ENCODE results near the gene SLC13A3.
A peak's percentile ranks its signal among the peaks of the same experiment; 100 is the strongest.

SLC13A3 gene

DNA sequence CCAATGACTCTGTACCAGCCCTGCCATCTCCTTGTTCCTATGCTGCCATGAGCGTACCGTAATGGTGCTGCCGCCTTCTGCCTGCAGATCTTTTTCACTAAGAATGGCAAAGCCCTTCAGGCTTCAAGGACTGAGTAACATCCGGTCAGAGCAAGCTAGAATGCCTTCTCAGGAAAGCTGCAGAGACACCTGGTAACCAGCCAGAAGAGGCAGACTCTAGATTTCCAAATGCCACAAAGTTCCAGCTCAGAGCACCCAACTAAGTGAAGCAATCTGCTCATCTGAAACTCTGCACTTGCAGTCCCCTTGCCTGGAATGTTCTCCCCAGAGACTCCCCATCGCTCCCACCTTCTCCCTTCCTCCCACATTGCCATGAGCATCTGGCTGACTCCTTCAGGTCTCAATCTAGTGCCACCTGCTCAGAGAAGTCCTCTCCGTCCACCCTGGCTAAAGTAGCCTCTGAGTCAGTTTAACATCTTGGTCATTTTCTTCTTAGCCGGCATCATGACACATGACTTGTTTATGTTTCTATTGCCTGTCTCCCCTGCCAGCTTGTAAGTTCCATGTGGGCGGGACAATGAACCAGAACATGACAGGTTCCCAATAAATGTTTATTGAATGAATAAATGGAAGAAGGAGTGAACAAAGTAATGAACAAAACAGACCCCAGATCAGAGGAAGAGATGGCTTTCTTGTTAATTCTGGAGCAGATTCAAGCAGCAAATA, 93.9 kb downstream of the SLC13A3 start:
- peak; percentile 43 for DNase-seq (ENCODE audit: low spot score)

DNA sequence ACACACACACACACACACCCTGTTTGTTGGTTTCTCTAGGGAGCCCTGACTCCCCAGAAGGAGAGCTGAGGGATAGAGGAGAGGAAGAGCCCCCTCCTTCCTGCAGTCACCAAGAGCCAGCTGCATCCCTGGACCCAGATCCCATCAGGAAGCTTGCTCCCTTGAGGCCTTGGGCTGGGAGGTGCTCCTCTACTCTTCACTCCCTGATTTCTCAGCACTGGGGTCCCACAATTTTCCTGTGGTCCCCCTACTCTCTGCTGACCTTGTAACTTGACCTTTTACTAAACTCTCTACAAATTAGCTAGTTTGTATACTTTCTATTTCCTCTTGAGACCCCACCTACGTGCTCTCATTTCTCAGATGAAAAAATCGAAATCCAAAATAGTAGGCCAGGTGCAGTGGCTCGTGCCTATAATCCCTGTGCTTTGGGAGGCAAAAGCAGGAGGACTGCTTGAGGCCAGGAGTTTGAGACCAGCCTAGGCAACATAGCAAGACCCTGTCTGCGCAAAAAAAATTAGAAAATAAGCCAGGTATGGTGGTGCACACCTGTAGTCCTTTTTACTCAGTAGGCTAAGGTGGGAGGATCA, 95.8 kb downstream of the SLC13A3 start:
- no peak for DNase-seq (ENCODE audit: low spot score)

DNA sequence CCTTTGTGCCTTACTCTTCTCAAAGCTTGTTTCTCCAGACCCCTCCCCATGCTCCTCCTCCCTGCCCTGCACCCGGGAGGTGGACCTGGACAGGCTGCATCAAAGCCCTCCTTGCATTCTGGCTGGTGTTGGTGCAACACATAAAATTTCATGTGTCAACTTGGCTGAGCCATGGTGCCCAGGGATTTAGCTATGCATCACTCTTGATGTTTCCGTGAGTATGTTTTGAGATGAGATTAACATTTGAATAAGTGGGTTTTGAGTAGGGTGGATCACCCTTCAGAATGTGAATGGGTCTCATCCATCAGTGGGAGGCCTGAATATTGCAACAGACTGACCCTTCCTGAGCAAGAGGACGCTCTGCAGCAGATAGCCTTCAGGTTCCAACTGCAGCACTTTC, 96.4 kb downstream of the SLC13A3 start:
- no peak for DNase-seq (ENCODE audit: low spot score)

DNA sequence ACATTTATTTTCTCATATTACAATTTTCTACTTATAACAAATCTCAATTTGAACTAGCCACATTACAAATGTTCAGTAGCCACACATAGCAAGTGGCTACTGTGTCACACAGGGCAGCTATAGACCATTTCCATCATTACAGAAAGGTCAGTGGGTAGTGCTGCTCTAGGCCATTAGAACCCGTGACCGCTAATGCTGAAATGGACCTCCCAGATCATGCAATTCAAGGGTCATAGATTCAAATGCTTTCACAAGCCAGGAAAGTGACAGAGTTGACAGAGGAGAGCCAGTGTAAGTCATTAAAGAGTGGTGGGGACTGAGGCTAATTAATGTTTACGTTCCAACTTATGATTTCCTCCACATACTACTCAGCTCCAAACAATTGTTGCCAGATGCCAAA, 97.3 kb downstream of the SLC13A3 start:
- DNase-seq (ENCODE audit: low spot score) = no peak

- no peak for DNase-seq (ENCODE audit: low spot score)
Measured at GRCh38 chr20:46552460-46553420, 98.5 kb downstream of the SLC13A3 start.

GRCh38 chr20:46551522-46552381, 99.5 kb downstream of the SLC13A3 start:
- no peak for DNase-seq (ENCODE audit: low spot score)

DNA sequence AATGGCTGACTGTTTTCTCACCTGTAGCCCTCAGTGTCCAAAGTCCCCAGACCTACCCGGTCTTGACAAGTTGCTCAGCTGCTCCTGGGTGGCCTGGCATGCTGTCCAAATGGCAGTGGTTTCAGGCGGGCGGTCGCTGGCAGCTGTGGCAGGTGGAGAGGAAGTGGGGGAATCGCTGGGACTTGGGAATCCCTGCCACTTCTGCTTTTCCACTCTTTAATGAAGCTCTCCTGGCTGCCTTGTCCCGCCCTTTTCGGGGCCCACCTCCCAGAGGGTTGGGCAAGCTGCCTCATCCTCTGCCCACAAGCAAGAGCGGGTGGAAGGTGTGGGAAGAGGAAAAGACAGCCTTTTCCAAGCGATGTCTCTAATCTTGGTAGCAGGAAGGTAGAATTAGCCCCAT, 100.8 kb downstream of the SLC13A3 start, which contains the start of gene OCSTAMP:
OCSTAMP (minus strand) TSS at position 194 of the 400 bp plus-strand sequence; CDS start at position 100, 94 bp downstream.
- no peak for DNase-seq (ENCODE audit: low spot score)

DNA sequence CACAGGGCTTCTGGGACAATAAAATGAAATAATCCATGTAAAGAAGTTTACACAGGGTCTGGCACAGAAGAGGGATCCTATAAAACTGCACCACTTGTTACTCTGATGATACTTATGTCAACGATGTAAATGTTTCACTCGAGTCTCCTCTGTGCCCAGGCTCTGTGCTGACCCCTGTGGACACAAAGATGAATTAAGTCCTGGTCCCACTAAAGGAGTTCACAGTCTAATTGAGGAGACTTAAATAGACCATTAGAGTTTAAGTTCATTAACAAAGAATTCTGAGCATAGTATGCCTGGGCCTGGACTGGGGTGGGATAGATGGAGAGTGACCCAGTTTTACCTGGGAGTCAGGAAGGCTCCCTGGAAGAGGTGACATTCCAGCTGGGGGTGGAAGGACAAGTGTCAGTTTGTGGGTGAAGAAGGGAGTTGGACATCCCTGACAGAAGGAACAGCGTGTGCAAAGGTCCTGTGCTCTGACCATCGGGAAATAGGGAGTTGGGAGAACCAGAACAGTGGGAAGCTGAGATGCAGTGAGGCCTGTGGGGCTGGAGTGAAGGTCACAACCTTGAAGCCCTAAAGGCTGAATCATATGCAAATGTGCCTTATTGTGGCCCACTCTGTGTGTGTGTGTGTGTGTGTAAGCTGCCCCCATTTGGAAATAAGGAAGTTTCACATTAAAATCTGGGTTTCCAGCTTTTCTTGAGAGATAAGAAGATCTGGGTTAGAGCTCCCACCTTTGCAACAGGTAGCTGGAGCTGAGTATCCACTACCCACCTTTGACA, 101.9 kb downstream of the SLC13A3 start:
- DNase-seq (ENCODE audit: low spot score) = no peak

DNA sequence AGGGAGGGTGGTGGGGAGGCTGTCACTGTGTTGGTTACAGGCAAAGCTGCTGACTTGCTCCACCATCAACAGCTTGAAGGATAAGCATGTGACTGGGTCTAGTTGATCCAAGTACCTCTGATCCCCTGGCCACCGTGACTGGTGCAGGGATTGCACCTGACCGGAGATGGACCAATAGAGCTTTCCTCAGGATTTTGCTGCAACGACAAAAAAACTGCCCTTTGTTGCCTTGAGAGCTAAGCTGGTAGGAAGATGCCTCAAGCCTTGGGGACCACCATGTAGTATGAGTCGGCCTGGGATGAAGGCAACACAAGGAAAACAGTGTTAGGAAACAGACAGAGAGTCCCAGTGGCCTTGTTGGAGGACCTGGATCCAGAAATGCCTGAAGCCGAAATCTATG, 102.6 kb downstream of the SLC13A3 start:
- DNase-seq (ENCODE audit: low spot score) = no peak

DNA sequence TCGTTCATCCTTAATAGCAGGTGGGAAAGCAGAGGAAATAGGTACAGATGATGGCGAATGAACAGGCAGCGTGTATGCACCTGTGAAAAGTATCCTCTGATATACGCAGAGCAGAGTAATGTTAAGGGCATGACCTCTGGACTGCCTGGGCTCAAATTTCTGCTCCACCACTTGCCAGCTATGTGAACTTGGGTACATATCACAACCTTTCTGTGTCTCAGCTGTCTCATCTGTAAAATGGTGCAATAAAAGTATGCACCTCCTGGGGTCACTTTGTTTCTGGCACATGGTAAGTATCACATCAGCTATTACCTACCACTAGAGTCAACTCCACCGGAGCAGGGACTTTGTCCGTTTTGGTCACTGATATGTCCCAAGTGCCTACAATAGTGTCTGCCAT, 103.3 kb downstream of the SLC13A3 start:
- no peak for DNase-seq (ENCODE audit: low spot score)

DNA sequence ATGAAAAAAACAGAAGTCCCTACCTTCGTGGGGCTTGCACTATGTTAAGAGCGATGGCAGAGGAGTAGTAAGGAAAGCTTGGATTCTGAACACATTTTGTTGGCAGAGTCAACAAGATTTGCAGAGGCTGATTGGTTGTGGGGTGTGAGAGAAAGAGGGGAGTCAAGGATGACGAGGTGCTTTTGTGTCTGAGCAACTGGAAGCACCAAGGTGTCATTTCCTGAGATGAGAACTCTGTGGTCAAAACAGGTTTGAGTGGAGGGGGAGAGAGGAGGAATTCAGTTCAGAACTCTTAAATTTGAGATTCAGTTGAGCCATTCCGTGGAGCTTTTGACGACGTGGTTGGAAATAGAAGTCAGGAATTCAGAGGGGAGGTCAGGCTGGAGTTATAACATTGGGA, 104.3 kb downstream of the SLC13A3 start:
- no peak for DNase-seq (ENCODE audit: low spot score)

DNA sequence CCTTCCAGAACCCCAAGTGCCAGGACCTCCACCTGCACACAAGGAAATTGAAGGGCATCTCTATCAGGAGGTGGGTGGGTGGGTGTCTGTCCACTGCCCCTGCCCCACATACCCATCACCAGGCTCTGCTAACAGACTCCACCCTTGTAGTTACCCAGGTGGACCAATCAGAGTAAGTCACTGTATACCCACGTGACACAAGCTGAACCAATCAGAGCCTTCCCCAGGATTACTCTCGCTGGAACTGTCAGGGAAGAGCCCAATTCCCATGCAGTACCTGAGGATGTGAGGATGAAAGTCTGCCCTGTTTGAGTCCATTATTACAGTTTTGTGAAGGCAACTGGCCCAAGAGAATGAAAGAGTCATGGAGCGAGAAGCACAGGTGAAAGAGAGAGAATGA, 105.0 kb downstream of the SLC13A3 start:
- DNase-seq (ENCODE audit: low spot score) = no peak

- no peak for DNase-seq (ENCODE audit: low spot score)
Measured at GRCh38 chr20:46545827-46546138, 105.5 kb downstream of the SLC13A3 start.

GRCh38 chr20:46545077-46545826, 106.0 kb downstream of the SLC13A3 start:
- DNase-seq (ENCODE audit: low spot score) = no peak

- DNase-seq (ENCODE audit: low spot score) = no peak
Measured at GRCh38 chr20:46544576-46544975, 106.7 kb downstream of the SLC13A3 start.

DNA sequence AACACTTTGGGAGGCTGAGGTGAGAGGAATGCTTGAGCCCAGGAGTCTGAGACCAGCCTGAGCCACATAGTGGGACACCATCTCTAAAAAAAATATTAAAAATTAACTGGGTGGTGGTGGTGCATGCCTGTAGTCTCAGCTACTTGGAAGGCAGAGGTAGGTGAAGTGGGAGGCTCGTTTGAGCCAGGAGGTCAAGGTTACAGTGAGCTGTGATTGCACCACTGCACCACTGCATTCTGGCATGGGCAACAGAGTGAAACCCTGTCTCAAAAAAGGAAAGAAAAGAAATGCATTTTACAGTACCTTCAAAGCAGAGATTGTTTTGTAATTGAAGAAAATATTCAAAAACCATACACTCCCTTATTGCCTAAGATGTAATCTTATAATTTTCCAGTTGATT, 107.3 kb downstream of the SLC13A3 start:
- no peak for DNase-seq (ENCODE audit: low spot score)

DNA sequence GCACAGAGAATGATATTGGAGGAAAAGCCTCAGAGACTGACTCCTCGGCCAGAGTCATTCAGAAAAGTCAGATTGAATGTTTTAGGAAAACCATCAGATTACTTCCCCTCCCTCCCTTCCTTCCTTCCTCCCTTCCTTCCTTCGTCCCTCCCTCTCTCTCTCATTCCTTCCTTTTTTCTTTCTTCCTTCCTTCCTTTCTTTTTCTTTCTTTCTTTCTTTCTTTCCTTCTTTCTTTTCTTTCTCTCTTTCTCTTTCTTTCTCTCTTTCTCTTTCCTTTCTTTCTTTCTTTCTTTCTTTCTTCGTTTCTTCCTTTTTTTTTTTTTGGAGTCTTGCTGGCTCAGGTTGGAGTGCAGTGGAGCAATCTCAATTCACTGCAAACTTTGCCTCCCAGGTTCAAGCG, 108.2 kb downstream of the SLC13A3 start:
- DNase-seq (ENCODE audit: low spot score) = no peak

DNA sequence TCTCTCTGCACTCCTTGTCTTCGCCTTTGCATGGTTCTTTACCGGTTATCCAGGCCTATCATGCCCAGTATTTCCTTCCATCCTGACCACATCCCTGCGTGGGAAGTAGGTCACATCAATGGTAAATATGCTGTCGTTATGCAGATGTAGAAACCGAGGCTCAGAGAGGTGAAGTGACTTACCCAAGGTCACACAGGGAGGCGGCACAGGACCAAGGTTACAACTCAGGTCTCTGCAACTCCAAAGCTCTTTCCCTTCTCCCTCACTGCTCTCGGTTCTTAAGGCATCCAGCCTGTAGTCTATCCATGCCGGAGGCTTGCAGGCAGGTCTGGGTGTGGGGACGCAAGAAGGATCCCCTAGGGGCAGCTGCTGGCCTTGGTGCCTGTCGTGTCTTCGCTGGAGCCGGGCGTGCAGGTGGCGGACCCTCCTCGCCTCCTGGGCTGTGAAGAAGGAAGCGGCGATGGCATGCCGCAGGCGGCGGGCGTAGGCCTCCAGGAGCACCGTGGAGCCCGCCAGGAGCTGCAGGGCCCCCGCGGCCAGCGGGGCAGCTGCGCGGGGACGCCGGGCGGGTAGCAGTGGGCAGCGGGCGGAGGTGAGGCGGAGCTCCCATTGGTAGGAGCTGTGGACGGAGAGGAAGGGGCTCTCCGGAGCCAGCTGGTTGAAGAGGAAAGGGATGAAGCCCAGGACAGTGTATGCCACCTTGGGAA, 109.9 kb downstream of the SLC13A3 start:
- no peak for DNase-seq (ENCODE audit: low spot score)

DNA sequence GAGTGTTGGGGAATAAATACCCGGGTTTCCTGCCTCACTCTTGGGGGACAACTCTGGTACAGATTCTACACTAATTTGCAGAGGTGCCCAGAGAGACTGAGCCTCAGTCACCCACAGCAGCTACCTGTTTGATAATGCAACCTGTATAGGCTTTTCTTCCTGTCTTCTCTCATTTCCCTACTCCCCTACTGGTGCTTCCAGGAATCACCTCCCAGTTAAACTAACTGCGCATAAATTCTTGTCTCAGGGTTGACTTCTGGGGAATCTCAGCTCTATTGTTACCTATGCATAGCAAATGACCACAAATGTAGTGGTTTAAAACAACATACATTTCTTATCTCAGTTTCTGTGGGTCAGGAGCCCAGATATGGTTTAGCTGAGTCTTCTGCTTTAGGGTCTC, 112.1 kb downstream of the SLC13A3 start:
- no peak for DNase-seq (ENCODE audit: low spot score)

- DNase-seq (ENCODE audit: low spot score) = no peak
Measured at GRCh38 chr20:46530640-46531039, 120.6 kb downstream of the SLC13A3 start.
